GM10847 (cell line): Measurements from ENCODE around the gene PTGFRN.

Experiments used
- POLR2A ChIP-seq: IDR thresholded peaks from 2 replicates; pipeline ENCODE4 v1.6.1; 2011; ENCODE audit not compliant: insufficient read length; ENCODE audit errors: extremely low read depth

Gene PTGFRN

DNA sequence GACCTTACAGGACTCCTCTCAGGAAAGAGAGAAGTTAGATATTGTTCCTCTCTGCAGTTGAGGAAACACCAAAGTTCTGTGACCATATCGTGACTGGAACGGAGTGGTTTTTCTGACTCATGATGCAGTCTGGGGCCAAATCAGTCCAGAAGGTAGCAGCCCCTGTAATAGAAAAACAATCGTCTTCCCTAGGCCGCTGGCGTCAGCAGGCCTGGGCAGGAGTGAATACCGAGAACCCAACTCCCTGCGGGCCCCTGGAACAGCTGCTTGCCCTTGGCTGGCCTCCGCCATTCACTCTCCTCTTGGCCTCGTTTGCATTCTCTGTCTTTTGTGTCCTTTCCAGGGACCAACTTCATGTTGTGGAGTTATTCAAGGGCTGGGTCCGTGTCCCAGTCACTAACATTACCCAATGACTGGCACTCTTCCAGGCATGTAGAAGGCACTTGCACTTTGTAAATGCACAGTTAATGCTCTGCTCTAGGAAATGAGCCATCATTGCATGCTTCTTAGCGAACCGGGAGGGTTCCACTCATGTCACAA, 81.0 kb downstream of the PTGFRN start:
- no peak for TF ChIP-seq POLR2A

DNA sequence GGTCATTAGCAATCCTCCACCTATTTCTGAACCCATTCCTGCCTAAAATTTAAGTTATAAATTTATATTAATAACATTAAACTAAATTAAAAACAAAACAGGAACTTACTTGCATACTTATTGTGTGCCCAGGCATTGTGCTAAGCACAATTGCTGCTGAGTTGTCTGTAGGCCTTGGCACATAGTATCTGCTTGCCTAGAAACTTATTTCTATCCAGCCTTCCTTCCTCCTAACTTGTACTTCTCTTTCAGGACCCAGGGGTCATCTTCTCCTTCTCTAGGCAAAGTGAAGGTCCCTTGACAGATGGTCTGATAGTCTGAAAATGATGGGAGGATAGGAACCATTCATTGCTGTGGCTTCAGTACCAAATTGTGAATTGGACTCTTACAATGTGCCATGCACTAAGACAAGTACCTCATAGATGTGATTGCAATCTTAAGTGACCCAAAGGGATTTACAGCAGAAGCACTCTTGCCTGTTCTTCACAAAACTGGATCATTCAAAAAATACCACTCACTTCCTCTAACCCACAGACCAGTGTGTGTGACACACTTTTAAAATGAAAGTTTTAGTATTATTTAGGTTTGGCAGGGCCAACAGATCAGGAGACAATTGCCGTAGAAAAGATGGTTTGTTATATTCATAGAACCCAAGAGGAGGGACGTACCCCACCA, 81.6 kb downstream of the PTGFRN start:
- TF ChIP-seq POLR2A, result no peak

DNA sequence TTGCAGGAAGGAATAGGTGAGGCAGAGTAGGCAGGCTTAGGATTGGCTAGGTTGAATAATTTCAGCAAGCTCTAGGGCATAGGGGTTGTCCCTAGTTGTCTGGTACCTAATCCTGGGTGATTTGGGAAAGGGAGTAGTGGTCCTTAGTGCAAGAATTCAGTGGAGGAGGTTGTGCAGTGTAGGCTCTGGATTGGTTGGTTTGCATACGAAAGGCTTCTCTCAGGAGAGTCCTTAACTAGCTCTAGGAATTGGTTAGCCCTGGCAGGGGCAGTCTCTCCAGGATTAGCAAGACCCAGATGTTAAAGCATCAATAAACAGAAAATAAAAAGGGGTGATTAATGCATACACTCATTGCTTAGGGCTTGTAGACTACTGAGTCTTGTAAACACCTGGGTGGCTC, 82.2 kb downstream of the PTGFRN start:
- no peak for TF ChIP-seq POLR2A

DNA sequence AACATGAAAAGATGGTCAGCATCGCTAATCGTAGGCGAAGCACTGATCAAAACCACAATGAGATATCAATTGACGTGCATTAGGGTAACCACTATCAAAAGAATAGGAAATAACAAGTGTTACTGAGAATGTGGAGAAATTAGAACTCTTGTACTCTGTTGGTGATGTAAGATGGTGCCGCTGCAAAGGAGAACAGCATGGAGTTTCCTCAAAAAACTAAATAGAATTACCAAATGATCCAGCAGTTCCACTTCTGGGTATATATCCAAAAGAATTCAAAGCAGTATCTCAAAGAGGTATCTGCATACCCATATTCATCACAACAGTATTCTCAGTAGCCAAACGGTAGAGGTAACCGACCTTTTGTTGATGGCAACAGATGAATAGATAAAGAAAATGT, 83.6 kb downstream of the PTGFRN start:
- TF ChIP-seq POLR2A, result no peak

DNA sequence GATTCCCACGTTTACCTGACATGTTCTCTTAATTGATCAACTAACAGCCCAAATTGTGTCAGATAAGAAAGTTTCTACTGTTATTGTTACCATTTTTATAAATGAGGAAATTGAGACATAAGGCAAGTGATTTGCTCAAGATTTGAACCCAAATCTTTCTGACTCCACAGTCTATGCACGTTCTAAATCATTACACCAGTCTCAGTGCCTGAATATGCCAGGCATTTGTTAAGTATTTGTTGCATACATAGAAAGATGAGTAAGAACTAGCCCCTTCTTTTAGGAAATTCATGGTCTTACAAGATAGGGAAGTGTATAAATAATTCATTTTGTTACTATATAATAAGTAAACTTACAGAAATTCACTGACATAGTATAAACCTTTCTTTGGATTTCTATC, 84.7 kb downstream of the PTGFRN start:
- TF ChIP-seq POLR2A, result no peak

DNA sequence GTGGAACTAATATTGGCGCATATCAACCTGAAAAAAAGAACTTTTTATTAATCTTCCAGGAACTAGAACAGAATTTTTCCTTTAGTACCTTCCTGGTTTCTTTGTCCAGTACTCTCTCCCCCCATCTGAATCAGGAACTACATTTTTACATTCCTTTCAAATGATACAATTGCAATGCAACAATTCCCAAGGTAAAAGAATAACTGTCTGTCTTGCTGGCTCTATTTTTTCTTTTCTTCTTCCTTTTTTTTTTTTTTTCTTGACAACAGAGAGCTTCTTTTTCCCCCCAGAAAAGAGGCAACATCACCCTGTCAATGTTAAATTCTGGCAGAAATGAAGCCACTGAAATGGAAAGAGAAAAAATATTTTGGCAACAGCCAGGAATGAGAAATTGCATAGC, 87.3 kb downstream of the PTGFRN start:
- no peak for TF ChIP-seq POLR2A

DNA sequence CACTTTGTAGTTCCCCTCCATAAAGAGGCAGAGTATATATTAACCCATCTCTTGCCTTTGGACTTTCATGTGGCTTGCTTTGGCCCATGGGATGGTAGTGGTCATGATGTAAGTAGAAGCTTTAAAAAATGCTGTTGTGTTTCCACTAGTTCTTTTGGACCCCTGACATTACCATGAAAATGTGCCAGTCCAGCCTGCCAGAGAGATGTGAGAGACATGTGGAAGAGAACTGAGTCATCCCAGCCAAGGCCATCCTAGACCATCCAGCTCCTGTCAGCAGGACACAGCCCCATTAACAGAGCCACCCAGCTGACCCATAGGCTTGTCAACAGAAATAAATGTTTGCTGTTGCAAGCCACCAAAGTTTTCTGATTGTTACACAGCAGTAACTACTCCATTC, 87.9 kb downstream of the PTGFRN start:
- no peak for TF ChIP-seq POLR2A

DNA sequence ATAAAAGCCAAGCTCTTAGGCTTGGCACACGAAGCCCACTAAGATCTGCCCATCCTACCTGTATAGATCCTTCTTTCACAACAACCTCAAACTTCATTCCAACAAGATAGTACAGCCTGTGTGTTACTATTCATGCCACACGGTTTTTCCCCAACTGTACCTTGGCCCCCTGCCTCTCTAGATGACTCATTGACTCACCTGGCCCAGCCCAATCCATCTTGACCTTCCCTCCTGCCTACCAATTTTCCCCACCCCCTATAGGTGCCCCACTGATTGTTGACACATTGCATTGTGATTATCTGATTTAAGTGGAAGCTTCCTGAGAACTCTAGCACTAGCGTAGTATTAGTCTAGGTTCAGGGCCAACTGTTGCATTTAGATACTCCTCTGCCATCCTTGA, 89.9 kb downstream of the PTGFRN start:
- TF ChIP-seq POLR2A, result no peak

DNA sequence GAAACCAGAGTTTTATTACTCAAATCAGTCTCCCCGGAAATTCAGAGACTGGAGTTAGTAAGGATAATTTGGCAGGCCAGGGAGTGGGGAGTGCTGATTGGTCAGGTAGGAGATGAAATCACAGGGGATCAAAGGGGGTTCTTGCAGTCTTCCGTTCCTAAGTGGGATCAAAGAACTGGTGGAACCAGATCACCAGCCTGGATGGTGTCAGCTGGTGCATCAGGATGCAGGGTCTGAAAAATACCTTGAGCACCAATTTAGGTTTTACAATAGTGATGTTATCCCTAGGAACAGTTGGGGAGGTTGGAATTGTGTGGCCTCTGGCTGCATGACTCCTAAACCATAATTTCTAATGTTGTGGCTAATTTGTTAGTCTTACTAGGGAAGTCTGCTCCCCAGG, 90.4 kb downstream of the PTGFRN start:
- TF ChIP-seq POLR2A, result no peak

DNA sequence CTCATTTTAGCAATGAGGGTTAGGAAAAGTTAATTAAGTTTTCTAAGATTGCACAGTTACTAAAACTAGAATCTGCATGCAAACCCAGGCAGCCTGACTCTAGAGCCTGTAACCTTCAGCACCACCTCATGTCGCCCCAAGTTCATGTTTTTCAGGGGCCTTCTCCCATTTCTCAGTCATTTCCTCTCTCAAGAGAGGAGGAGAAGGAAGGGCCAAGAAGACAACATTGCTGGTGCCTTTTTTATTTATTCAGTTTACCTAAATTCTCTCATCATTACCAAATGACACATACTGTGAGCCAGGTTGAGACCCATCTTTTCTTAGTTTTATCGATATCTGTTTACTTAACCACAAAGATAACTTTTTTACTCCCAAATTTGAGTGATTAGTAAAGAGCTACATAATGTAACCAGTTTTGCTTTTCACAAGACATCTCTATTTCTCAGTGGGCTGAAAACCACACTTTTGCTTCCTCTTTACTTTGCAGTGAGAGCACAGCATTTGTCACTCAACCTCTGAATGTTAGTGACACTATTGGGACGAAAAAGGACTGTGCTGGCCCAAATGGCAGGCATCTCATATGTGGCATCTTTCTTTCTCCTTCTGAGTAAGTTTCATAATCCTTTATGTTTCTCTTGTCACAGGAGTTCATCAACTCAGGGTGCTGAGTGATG, 91.7 kb downstream of the PTGFRN start, which contains the start of gene CD101:
CD101 (plus strand) TSS at position 507 of the 674 bp plus-strand sequence; CDS start at position 565, 58 bp downstream.
- TF ChIP-seq POLR2A, result no peak

DNA sequence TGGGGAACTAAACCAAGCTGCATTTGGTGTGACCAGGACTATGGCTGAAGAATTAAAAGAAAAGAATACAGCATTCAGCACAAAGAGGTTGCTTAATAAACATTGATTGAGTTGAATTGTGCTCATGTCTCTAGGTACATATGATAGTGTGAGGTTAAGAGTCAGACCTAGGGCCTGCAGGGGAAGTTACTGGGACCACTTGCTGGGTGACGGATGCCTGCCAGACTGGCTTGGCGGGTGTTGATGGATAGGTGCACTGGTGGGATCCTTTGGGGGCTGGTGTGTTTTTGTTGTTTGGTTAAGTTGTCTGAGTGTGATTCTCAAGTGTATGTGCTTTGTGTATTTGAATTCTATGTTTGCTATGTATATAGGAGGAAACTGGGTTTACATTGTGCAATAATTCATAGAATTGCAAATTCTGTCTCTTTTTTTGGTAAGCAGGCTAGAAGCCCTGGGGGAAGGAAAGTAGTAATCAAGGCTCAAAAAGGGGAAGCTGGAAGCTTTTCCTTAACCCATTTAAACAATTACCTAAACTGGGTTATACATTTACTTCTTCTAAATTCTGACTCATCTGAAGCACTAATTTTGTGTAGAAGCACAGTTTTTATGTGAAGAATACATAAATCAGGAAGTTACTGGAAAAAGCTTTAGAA, 93.6 kb downstream of the PTGFRN start:
- no peak for TF ChIP-seq POLR2A

DNA sequence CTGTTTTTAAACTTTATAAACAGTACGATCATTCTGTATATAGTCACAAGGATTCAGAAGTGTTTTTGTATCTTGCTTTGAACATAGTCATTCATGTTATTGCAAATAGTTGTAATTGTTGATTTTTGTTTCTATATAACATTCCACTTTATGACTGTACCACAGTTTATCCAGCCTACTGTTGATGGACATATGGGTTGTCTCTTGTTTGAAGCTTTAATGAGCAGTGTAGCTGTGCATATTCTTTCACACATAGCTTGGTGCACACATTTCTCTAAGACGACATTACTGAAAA, 98.0 kb downstream of the PTGFRN start:
- TF ChIP-seq POLR2A, result no peak

DNA sequence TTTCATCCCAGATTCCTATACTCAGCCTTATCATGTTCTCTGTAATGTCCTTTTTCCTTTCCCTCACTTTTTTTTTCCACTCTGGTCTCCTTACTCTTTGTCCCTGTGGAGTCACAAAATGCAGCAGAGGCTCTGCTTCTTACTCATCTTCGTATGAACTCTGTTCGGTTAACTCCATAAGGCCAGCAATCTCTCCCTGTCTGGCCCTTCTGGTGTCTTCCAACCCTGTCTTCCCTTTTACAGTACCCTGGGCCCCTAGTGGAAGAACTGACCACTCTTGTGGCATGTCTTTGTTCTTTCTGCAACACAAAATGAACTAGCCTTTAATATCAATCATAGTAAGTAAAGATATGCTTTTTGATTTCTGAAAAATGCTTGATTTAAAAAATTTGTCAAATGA, 98.9 kb downstream of the PTGFRN start:
- no peak for TF ChIP-seq POLR2A

DNA sequence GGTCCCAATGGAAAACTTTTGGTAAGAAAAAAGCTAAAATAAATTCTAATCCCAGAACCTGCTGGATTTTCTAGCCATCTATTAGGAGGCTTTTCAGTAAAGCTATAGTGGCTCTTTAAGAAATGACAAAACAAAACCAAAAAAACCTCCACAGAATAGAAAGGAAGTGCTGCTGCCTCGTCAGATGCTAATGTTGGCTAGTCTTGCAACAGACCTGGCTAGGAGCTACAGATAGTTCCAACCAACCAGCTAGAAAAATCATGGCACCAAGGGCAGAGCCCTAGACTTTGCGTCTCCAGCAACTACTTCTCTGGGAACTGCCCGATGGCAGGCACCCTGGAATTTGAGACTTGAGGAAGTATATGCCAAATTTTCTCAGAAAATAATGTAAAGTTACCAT, 99.4 kb downstream of the PTGFRN start:
- TF ChIP-seq POLR2A, result no peak

DNA sequence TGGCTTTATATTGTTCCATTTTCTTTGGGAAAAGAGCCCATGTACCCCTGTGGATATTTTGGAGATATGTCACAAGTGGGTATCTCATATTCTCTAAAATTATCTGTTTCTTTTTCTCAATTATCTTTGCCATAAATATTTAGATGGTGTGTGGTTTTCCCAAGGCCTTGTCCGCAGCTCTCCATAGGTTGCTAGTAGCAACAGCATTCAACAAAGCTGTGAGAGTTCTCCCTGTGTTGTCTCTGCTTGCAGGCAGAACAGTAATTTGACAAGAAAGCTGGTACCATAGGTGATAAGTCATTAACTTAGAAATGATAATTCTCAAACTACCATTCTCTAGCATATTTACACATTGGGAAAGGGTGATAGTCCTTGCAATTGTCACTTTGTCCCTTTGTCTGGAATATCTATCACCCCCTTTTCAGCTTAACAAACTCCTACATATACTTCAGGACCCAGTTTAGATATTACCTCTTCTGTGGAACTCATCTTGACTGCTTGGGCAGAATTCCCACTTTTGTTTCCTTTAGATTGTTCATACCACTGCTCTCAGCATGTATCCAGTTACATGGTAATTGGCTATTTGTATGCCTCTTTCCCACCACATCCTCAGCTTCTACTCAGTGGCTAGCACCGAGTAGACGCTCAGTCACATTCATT, 100.7 kb downstream of the PTGFRN start:
- TF ChIP-seq POLR2A, result no peak

DNA sequence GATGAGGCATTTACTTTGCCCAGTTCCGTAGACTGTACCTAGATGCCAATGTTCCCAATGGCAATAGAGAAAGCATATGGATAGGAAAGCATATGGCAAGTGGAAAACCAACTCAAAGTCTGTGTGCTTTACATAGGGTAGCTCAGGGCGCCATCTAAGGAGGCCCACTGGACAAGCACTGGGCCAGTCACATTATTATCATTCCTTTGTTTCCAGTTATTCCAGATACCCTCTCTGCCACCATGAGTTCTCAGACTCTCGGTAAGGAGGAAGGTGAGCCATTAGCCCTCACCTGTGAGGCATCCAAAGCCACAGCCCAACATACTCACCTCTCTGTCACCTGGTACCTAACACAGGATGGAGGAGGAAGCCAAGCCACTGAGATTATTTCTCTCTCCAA, 101.6 kb downstream of the PTGFRN start:
- TF ChIP-seq POLR2A, result no peak
